ENCODE measurements around the gene TBC1D22B. TPM values are rescaled to one million over a fixed set of nuclear protein-coding genes. Genes with fewer than 3 reads are reported as not detected.

Gene TBC1D22B
- total and polyA plus RNA-seq, 9 of the 15 experiments (the other 6 are each of a cell fraction or from before 2014, with no cell fraction given) = 4.8 to 24.2 (median 13.5) TPM

DNA sequence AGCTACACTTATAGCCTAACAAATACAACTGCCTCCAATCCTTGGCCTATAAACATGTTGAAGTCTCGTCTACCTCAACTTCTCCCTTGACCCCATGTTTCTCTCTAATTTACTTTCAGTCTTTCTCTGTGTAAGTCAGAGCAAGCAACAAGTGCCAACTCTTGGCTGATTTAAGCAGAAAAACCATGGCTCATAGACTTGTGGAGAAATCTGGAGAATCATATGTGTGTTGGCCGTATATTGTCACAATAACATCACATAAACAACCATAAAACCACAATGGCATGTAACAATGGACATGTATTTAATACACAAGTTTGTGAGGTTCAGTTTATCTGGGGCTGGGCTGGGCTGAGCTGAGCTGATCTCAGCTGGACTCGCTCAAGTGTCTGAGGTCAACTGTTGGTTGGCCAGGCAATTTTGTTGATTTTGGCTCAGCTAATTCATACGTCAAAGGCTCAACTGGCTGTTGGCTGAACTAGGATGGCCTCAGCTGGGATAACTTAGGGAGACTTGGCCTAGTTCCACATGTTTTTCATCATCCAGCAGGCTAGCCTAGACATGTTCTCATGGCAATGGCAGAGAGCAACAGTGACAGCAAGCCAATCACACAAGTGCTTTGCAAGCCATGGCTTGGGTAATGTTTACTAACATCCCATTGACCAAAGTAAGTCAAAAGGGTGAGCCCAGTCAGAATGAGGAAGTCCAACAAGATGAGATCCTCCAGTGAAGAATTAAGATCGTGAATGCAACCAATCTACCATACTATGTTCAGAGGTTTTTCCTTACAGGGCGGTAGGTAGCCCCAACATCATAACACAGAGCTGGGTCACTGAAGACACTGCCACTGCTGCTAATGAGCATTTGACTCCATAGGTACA, 12.9 kb upstream of the TBC1D22B start (continued):
- TF ChIP-seq CBFA2T2 (conservative IDR thresholded peaks at IDR 0.05) (no peak), EZH2 (IDR thresholded peaks at IDR 0.05; ENCODE audit: borderline replicate concordance, low read depth, low read length) (no peak), ZNF57 (CRISPR knock-in tag; IDR thresholded peaks at IDR 0.05) (no peak), ZNF561 (CRISPR knock-in tag; conservative IDR thresholded peaks at IDR 0.05) (0 out of 2 replicates have a peak, but pooled peaks have one; percentile 61), MAFK (IDR thresholded peaks at IDR 0.05; ENCODE audit: low read length) (0 out of 2 replicates have a peak, but pooled peaks have one; percentile 22), CEBPB (tag; IDR thresholded peaks at IDR 0.05) (peak; percentile 79), ZNF124 (CRISPR knock-in tag; IDR thresholded peaks at IDR 0.05) (no peak), RBM17 (IDR thresholded peaks at IDR 0.05; ENCODE audit: borderline replicate concordance, low read depth, low read length) (no peak), CREM (IDR thresholded peaks at IDR 0.05; ENCODE audit: low read depth) (peak; percentile 48)
- TF ChIP-seq, protein P1, sequence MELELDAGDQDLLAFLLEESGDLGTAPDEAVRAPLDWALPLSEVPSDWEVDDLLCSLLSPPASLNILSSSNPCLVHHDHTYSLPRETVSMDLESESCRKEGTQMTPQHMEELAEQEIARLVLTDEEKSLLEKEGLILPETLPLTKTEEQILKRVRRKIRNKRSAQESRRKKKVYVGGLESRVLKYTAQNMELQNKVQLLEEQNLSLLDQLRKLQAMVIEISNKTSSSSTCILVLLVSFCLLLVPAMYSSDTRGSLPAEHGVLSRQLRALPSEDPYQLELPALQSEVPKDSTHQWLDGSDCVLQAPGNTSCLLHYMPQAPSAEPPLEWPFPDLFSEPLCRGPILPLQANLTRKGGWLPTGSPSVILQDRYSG (tag; conservative IDR thresholded peaks at IDR 0.05; ENCODE audit: low read depth) = no peak; the same call in 1 of the 2 replicates
- TF ChIP-seq, protein P2, sequence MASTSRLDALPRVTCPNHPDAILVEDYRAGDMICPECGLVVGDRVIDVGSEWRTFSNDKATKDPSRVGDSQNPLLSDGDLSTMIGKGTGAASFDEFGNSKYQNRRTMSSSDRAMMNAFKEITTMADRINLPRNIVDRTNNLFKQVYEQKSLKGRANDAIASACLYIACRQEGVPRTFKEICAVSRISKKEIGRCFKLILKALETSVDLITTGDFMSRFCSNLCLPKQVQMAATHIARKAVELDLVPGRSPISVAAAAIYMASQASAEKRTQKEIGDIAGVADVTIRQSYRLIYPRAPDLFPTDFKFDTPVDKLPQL (IDR thresholded peaks at IDR 0.05; ENCODE audit: extremely low read depth, insufficient read length) = no peak
- TF ChIP-seq, protein P3, sequence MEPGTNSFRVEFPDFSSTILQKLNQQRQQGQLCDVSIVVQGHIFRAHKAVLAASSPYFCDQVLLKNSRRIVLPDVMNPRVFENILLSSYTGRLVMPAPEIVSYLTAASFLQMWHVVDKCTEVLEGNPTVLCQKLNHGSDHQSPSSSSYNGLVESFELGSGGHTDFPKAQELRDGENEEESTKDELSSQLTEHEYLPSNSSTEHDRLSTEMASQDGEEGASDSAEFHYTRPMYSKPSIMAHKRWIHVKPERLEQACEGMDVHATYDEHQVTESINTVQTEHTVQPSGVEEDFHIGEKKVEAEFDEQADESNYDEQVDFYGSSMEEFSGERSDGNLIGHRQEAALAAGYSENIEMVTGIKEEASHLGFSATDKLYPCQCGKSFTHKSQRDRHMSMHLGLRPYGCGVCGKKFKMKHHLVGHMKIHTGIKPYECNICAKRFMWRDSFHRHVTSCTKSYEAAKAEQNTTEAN (CRISPR knock-in tag; IDR thresholded peaks at IDR 0.05) = no peak
- TF ChIP-seq, protein P4, sequence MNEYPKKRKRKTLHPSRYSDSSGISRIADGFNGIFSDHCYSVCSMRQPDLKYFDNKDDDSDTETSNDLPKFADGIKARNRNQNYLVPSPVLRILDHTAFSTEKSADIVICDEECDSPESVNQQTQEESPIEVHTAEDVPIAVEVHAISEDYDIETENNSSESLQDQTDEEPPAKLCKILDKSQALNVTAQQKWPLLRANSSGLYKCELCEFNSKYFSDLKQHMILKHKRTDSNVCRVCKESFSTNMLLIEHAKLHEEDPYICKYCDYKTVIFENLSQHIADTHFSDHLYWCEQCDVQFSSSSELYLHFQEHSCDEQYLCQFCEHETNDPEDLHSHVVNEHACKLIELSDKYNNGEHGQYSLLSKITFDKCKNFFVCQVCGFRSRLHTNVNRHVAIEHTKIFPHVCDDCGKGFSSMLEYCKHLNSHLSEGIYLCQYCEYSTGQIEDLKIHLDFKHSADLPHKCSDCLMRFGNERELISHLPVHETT (CRISPR knock-in tag; conservative IDR thresholded peaks at IDR 0.05 in 1 of 2, IDR thresholded peaks at IDR 0.05 in 1 of 2) = peak in 1 of 2 experiments; percentile 75; a peak in 2 of 4 replicates
